ENCODE results near the gene MTHFD1. TPM values are rescaled to one million over a fixed set of nuclear protein-coding genes. Genes with fewer than 3 reads are reported as not detected.

MTHFD1 gene
- total and polyA plus RNA-seq, 2 donors (not counting 3 experiments of a cell fraction or from before 2014, with no cell fraction given): 26.3 to 114 TPM

- Histone ChIP-seq H2AFZ (ENCODE audit: low read depth, low read length) (no peak overlapping the region), H3K4me2 (ENCODE audit: insufficient read depth, low read length) (no peak overlapping the region), H3K9ac (replicated peaks; ENCODE audit: extremely low read depth, insufficient read depth, low read length) (no peak overlapping the region), H3K27ac (ENCODE audit: insufficient read depth, low read depth, low read length) (no peak overlapping the region), H3K79me2 (ENCODE audit: control insufficient read depth, insufficient read depth, low read length) (no peaks in the 10 kb centered on the region), H3K9me3 (replicated peaks; ENCODE audit: control insufficient read depth, insufficient read depth, low read length) (no peaks in the 10 kb centered on the region), H3K4me1 (ENCODE audit: control insufficient read depth, extremely low read depth, insufficient read depth, low read length) (peaks cover 14% of the 10 kb centered on the region), H3K9me1 (replicated peaks; ENCODE audit: control insufficient read depth, extremely low read depth, insufficient read depth, low read length) (no peaks in the 10 kb centered on the region), H3K27me3 (ENCODE audit: control insufficient read depth in 2 of 2, insufficient read depth in 2 of 2, low read length in 2 of 2) (no peaks in the 10 kb centered on the region), H4K20me1 (replicated peaks; ENCODE audit: control insufficient read depth, extremely low read depth, insufficient read depth, low read length) (no peaks in the 10 kb centered on the region), H3K4me3 (replicated peaks in 1 of 3; ENCODE audit: insufficient read depth in 1 of 3, low read depth in 1 of 3, low read length in 3 of 3) (no peak overlapping the region), H3K36me3 (ENCODE audit: control insufficient read depth in 2 of 2, extremely low read depth in 1 of 2, insufficient read depth in 2 of 2, low read length in 2 of 2) (no peaks in the 10 kb centered on the region)
- BruUV-seq (replicated peaks): no TSS peak
- DNase-seq (ENCODE audit: low read depth, low spot score) (no peak), FAIRE-seq (no peak)
- intact Hi-C loops (cut with micrococcal nuclease) (no loop called here), dilution Hi-C loops (cut with MboI; ENCODE audit: extremely low pct_ligation_motif_present, low sequenced_read_pairs) (no loop called here)
- POLR2A ChIA-PET: no interaction called here
- CTCF ChIA-PET: interaction anchor here (0.8 to 4.0 kb wide), 8 partner anchors 9 to 169 kb away, joined by 3 to 32 read pairs (median 8); partner anchors contain the start of gene MTHFD1
- TF ChIP-seq JUN (IDR thresholded peaks at IDR 0.05; ENCODE audit: borderline replicate concordance, insufficient read depth, insufficient read length, low read depth): no peak
- TF ChIP-seq FOS (IDR thresholded peaks at IDR 0.05; ENCODE audit: borderline replicate concordance, insufficient read depth, low read length): no peak
- no peak for TF ChIP-seq MYC (IDR thresholded peaks at IDR 0.05; ENCODE audit: low read depth, low read length)
- TF ChIP-seq, protein P1, sequence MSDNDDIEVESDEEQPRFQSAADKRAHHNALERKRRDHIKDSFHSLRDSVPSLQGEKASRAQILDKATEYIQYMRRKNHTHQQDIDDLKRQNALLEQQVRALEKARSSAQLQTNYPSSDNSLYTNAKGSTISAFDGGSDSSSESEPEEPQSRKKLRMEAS (IDR thresholded peaks at IDR 0.05; ENCODE audit: insufficient read depth, insufficient read length): no peak
- TF ChIP-seq CTCF (IDR thresholded peaks at IDR 0.05; ENCODE audit: extremely low read depth in 1 of 2, insufficient read depth in 1 of 2, low read depth in 1 of 2, low read length in 2 of 2): no peak
- TF ChIP-seq GATA2 (IDR thresholded peaks at IDR 0.05; ENCODE audit: insufficient read depth, insufficient read length, low read depth, low read length): no peak
- no peak for TF ChIP-seq EZH2 (IDR thresholded peaks at IDR 0.05; ENCODE audit: borderline replicate concordance, low read depth, low read length, severe bottlenecking)
- TF ChIP-seq POLR2AphosphoS5 (IDR thresholded peaks at IDR 0.05; ENCODE audit: insufficient read depth, low read depth, low read length): no peak
- no peak for TF ChIP-seq POLR2A (IDR thresholded peaks at IDR 0.05; ENCODE audit: low read depth, low read length)
These were observed 78.9 kb downstream of the MTHFD1 start for GRCh38 chr14:64467101-64467500.

Measured in endothelial cell of umbilical vein (primary cell).